DMS114 treated with DMSO at 0.1 percent for 48 hours (cell line): ENCODE measurements around the gene ZNF213.
A peak's percentile ranks its signal among the peaks of the same experiment; 100 is the strongest.

ENCODE experiments used
- DNase-seq: peaks from one replicate; lab custom pipeline; 2025; ENCODE audit not compliant: unreplicated experiment; lab: John Stamatoyannopoulos, UW

The ZNF213 gene

DNA sequence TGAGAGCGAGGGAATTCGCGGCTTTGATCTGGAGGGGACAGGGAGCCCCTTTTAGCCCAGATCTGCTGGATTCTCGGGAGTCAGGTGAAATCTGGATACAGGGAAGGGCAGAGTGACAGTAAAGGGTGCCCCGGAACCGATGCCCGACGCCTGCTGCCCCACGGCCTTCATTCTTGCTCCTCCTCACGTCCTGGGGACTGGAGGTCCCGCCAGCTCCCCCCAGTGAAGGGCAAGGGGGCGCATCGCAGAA lies 53.8 kb downstream of the ZNF213 start:
- no peak for DNase-seq

GRCh38 chr16:3188925-3189825 lies 54.3 kb downstream of the ZNF213 start:
- DNase-seq: peak; percentile 59

- no peak for DNase-seq
Measured at GRCh38 chr16:3189869-3190268, 55.0 kb downstream of the ZNF213 start.

- peak; percentile 51 for DNase-seq
Measured at GRCh38 chr16:3190949-3191353, 56.1 kb downstream of the ZNF213 start.
